Activated CD4-positive, alpha-beta T cell treated with anti-CD3 and anti-CD28 coated beads, Interleukin-10, Interleukin-2, amounts not matched to agents 100 ng/mL and 50 ng/mL, durations not matched to agents 16 hours and 8 hours (primary cell): ENCODE results near the gene STK26.
"Not testable (repeated sequence)": the region's sequence is repeated elsewhere in the genome, so short reads cannot be mapped to it uniquely, and the experiment has no call there.

Experiments used
- DNase-seq: peaks from one replicate; pipeline ENCODE4 v3.0.0-alpha.2; 2020

The STK26 gene

GRCh38 chrX:132040066-132040465 lies 17.0 kb downstream of the STK26 start:
- no peak for DNase-seq

GRCh38 chrX:132041015-132041414 lies 17.9 kb downstream of the STK26 start:
- DNase-seq, result no peak

- DNase-seq, result no peak
Observed at GRCh38 chrX:132043977-132044376, 20.9 kb downstream of the STK26 start.

- no peak for DNase-seq
Observed at GRCh38 chrX:132044953-132045352, 21.9 kb downstream of the STK26 start.

GRCh38 chrX:132045456-132045855 lies 22.4 kb downstream of the STK26 start:
- no peak for DNase-seq

GRCh38 chrX:132046533-132046932 lies 23.4 kb downstream of the STK26 start:
- no peak for DNase-seq

GRCh38 chrX:132051778-132052177 lies 28.7 kb downstream of the STK26 start:
- DNase-seq, result not testable (repeated sequence)

- DNase-seq, result no peak
Observed at GRCh38 chrX:132058050-132058449, 34.9 kb downstream of the STK26 start.

GRCh38 chrX:132058975-132059374 lies 35.9 kb downstream of the STK26 start:
- no peak for DNase-seq

- no peak for DNase-seq
Observed at GRCh38 chrX:132059973-132060540, 37.0 kb downstream of the STK26 start.

GRCh38 chrX:132063334-132063733 lies 40.2 kb downstream of the STK26 start:
- DNase-seq, result no peak

- no peak for DNase-seq
Observed at GRCh38 chrX:132063862-132064261, 40.8 kb downstream of the STK26 start.

- no peak for DNase-seq
Observed at GRCh38 chrX:132068405-132068804, 45.3 kb downstream of the STK26 start.

GRCh38 chrX:132071254-132071653 lies 48.2 kb downstream of the STK26 start:
- DNase-seq, result no peak

GRCh38 chrX:132077414-132077813 lies 54.3 kb downstream of the STK26 start:
- no peak for DNase-seq

GRCh38 chrX:132077912-132078311 lies 54.8 kb downstream of the STK26 start:
- DNase-seq, result no peak

GRCh38 chrX:132085786-132086185 lies 62.7 kb downstream of the STK26 start:
- no peak for DNase-seq

GRCh38 chrX:132086672-132087071 lies 63.6 kb downstream of the STK26 start:
- DNase-seq, result no peak

- no peak for DNase-seq
Observed at GRCh38 chrX:132088864-132089263, 65.8 kb downstream of the STK26 start.

- no peak for DNase-seq
Observed at GRCh38 chrX:132090403-132091159, 67.5 kb downstream of the STK26 start.

- DNase-seq, result peak; percentile 59
Observed at GRCh38 chrX:132092439-132093065, 69.5 kb downstream of the STK26 start.

- DNase-seq, result no peak
Observed at GRCh38 chrX:132093239-132093860, 70.2 kb downstream of the STK26 start.

- DNase-seq, result no peak
Observed at GRCh38 chrX:132094164-132094563, 71.1 kb downstream of the STK26 start.

GRCh38 chrX:132098704-132099103 lies 75.6 kb downstream of the STK26 start:
- not testable (repeated sequence) for DNase-seq
